IMR-90 (cell line): ENCODE measurements around the gene LYZL2. TPM values are rescaled to one million over a fixed set of nuclear protein-coding genes. Genes with fewer than 3 reads are reported as not detected.
"Not testable (repeated sequence)": the region's sequence is repeated elsewhere in the genome, so short reads cannot be mapped to it uniquely, and the experiment has no call there.

Experiments used
- ATAC-seq: fragments of 200-7000 bp; cut with Tn5 transposase; 2 replicates; pipeline ENCODE4 v1.9.1; 2020; ENCODE audit warnings: low read depth, mild to moderate bottlenecking, moderate library complexity
- BruUV-seq: library from RNA; stranded (reverse); fragments of 400-500 nt; replicated peaks from 2 replicates; lab custom pipeline; 2021; lab: Mats Ljungman, UMichigan
- CTCF ChIA-PET: fragments of 300-600 bp; formaldehyde crosslinking; extraction: SDS; loops from one replicate; lab custom pipeline; 2021; ENCODE audit warnings: antibody characterized with exemption; lab: Yijun Ruan, JAX
- POLR2A ChIA-PET: fragments of 300-600 bp; sonication (Branson Sonifier 250); formaldehyde crosslinking; loops from one replicate; lab custom pipeline; 2022; ENCODE audit warnings: antibody characterized with exemption; ENCODE audit not compliant: unreplicated experiment; lab: Charles Lee
- DNase-seq: peaks from one replicate; pipeline ENCODE4 v3.0.0; 2013
- H2AFZ ChIP-seq: replicated peaks from 2 replicates; pipeline ENCODE3; 2013; ENCODE audit warnings: low read length, mild to moderate bottlenecking; ENCODE audit not compliant: poor library complexity
- H2AK5ac ChIP-seq: 2 replicates; pipeline ENCODE4 v1.6.1; 2013; ENCODE audit warnings: low read depth, low read length, inconsistent platforms
- H2AK9ac ChIP-seq: replicated peaks from 2 replicates; pipeline ENCODE3; 2013; ENCODE audit warnings: mild to moderate bottlenecking, low read depth, low read length, moderate library complexity; ENCODE audit not compliant: poor library complexity
- H2BK120ac ChIP-seq: 2 replicates; pipeline ENCODE4 v1.6.1; 2013; ENCODE audit warnings: low read depth, low read length, inconsistent platforms
- H2BK15ac ChIP-seq: 3 replicates; pipeline ENCODE4 v1.6.1; 2013; ENCODE audit warnings: low read depth, low read length, inconsistent platforms
- H2BK20ac ChIP-seq: 2 replicates; pipeline ENCODE4 v1.6.1; 2013; ENCODE audit warnings: low read depth, mild to moderate bottlenecking, inconsistent platforms, low read length, moderate library complexity
- H2BK5ac ChIP-seq: 2 replicates; pipeline ENCODE4 v1.6.1; 2013; ENCODE audit warnings: mild to moderate bottlenecking, low read depth, low read length, inconsistent platforms; ENCODE audit not compliant: poor library complexity, severe bottlenecking
- H3K14ac ChIP-seq: replicated peaks from 2 replicates; pipeline ENCODE4 v1.6.1; 2013; ENCODE audit warnings: low read depth, low read length, inconsistent platforms
- H3K18ac ChIP-seq: 2 replicates; pipeline ENCODE4 v1.6.1; 2013; ENCODE audit warnings: low read depth, low read length, control low read depth
- H3K23ac ChIP-seq: 2 replicates; pipeline ENCODE4 v1.6.1; 2013; ENCODE audit warnings: low read depth, low read length, inconsistent platforms
- H3K27ac ChIP-seq: 2 replicates; pipeline ENCODE4 v1.5.1; 2013; ENCODE audit warnings: mild to moderate bottlenecking, control low read depth, low read length; ENCODE audit not compliant: insufficient read depth
- H3K27me3 ChIP-seq: 2 replicates; pipeline ENCODE4 v1.6.1; 2013; ENCODE audit warnings: low read length; ENCODE audit not compliant: control insufficient read depth, insufficient read depth
- H3K36me3 ChIP-seq: 2 replicates; pipeline ENCODE4 v1.6.1; 2013; ENCODE audit warnings: low read length, mixed read lengths; ENCODE audit not compliant: control insufficient read depth, insufficient read depth
- H3K4ac ChIP-seq: 2 replicates; pipeline ENCODE4 v1.6.1; 2013; ENCODE audit warnings: low read depth, low read length, inconsistent platforms
- H3K4me1 ChIP-seq: 2 replicates; pipeline ENCODE4 v1.6.1; 2013; ENCODE audit warnings: low read length, mixed read lengths; ENCODE audit not compliant: control insufficient read depth, insufficient read depth
- H3K4me2 ChIP-seq: 2 replicates; pipeline ENCODE4 v1.6.1; 2013; ENCODE audit warnings: low read depth, mild to moderate bottlenecking, control low read depth, low read length, moderate library complexity
- H3K4me3 ChIP-seq: 2 replicates; pipeline ENCODE4 v1.5.1; 2013; ENCODE audit warnings: low read depth, mild to moderate bottlenecking, control low read depth, low read length, moderate library complexity; ENCODE audit not compliant: insufficient read depth
- H3K56ac ChIP-seq: 2 replicates; pipeline ENCODE4 v1.6.1; 2013; ENCODE audit warnings: low read length, inconsistent platforms; ENCODE audit not compliant: insufficient read depth; ENCODE audit errors: extremely low read depth
- H3K79me1 ChIP-seq, 2 experiments: 2 replicates each; pipeline ENCODE4 v1.6.1; 2013; ENCODE audit warnings: low read length in 2 of 2, inconsistent platforms in 1 of 2, low read depth in 1 of 2
- H3K9ac ChIP-seq: 2 replicates; pipeline ENCODE4 v1.6.1; 2013; ENCODE audit warnings: low read depth, low read length, control low read depth
- H3K9me1 ChIP-seq: 2 replicates; pipeline ENCODE4 v1.6.1; 2013; ENCODE audit warnings: low read length, inconsistent platforms; ENCODE audit not compliant: insufficient read depth
- H3K9me3 ChIP-seq: 2 replicates; pipeline ENCODE4 v1.6.1; 2013; ENCODE audit warnings: low read length; ENCODE audit not compliant: control insufficient read depth, insufficient read depth
- H4K20me1 ChIP-seq: 2 replicates; pipeline ENCODE4 v1.6.1; 2013; ENCODE audit warnings: low read length, inconsistent platforms; ENCODE audit not compliant: insufficient read depth
- H4K5ac ChIP-seq: 2 replicates; pipeline ENCODE4 v1.6.1; 2013; ENCODE audit warnings: mild to moderate bottlenecking, low read depth, low read length, control low read depth
- H4K8ac ChIP-seq, 2 experiments: 2 replicates each; pipeline ENCODE4 v1.6.1; 2013; ENCODE audit warnings: low read depth in 2 of 2, low read length in 2 of 2, control low read depth in 1 of 2, inconsistent platforms in 1 of 2
- H4K91ac ChIP-seq: 2 replicates; pipeline ENCODE4 v1.6.1; 2013; ENCODE audit warnings: low read depth, low read length, inconsistent platforms; ENCODE audit not compliant: insufficient read depth
- WGBS, 2 experiments: methylation state at CpG; one replicate each; pipeline versions ENCODE4 v1.1.5 to v1.1.7; 2013; ENCODE audit warnings: missing lambda C conversion rate in 2 of 2; ENCODE audit not compliant: insufficient read length in 1 of 2; ENCODE audit errors: extremely low coverage in 2 of 2; 5-methylcytosine and 5-hydroxymethylcytosine counted together
- dilution Hi-C: fragments of 300-500 bp; cut with HindIII; formaldehyde crosslinking; loops from one replicate; pipeline ENCODE4 v1.14.3; 2018; ENCODE audit warnings: low sequenced_read_pairs; ENCODE audit not compliant: unreplicated experiment
- in situ Hi-C: fragments of 300-500 bp; cut with MboI; formaldehyde crosslinking; loops from 3 replicates; pipeline ENCODE4 v1.14.3; 2019; ENCODE audit warnings: low sequenced_read_pairs, inconsistent platforms, mixed read lengths
- intact Hi-C: fragments of 100-400 bp; cut with micrococcal nuclease; formaldehyde crosslinking; loops from 2 replicates; pipeline ENCODE4 v1.10.0; 2022
- polyA plus RNA-seq, 3 experiments: library from polyadenylated mRNA; depleted of rRNA; stranded (reverse); fragments of >200 nt; gene quantifications; 2 replicates each; pipeline ENCODE4 v1.2.3, GENCODE V29; 2012; ENCODE audit warnings: low replicate concordance in 1 of 3
- total RNA-seq: library from RNA; depleted of rRNA; stranded (reverse); fragments of >200 nt; gene quantifications from 2 replicates; pipeline ENCODE4 v1.2.3, GENCODE V29; 2012

LYZL2 gene
- total and polyA plus RNA-seq, 2 of the 4 experiments (the other 2 are of a cell fraction) = not detected

GRCh38 chr10:30644408-30644861, 14.9 kb upstream of the LYZL2 start:
- H4K91ac ChIP-seq, H3K9me3 ChIP-seq, H2BK15ac ChIP-seq, H3K79me1 ChIP-seq, H3K23ac ChIP-seq, intact Hi-C loops, H3K18ac ChIP-seq, H3K4me2 ChIP-seq, H4K20me1 ChIP-seq, BruUV-seq, CTCF ChIA-PET, in situ Hi-C loops, DNase-seq, H4K8ac ChIP-seq, H3K56ac ChIP-seq, H3K36me3 ChIP-seq, H3K27me3 ChIP-seq, dilution Hi-C loops, H4K5ac ChIP-seq, POLR2A ChIA-PET, H3K27ac ChIP-seq, H3K4me1 ChIP-seq, H3K4me3 ChIP-seq, H2BK120ac ChIP-seq, H3K9ac ChIP-seq, H3K9me1 ChIP-seq, H2BK5ac ChIP-seq, H2AK9ac ChIP-seq: not testable (repeated sequence)
- peak; percentile 30; the same call in 1 of the 2 replicates for ATAC-seq
- Histone ChIP-seq H2AK5ac (peak overlapping the region; percentile 15; the same call in 1 of the 2 replicates), H3K4ac (0 out of 2 replicates have a peak overlapping the region, but pooled peaks have one; percentile 32), H2BK20ac (peak overlapping the region; percentile 50; the same call in 1 of the 2 replicates), H2AFZ (peak overlapping the region; percentile 70), H3K14ac (0 out of 2 replicates have a peak overlapping the region, but pooled peaks have one; percentile 58)
- WGBS, 2 experiments = no CpG with 5 or more reads among the region's 5 CpGs

- H4K8ac ChIP-seq, DNase-seq, H3K79me1 ChIP-seq, intact Hi-C loops, H3K4me1 ChIP-seq, H3K14ac ChIP-seq, H3K27me3 ChIP-seq, POLR2A ChIA-PET, H3K4ac ChIP-seq, H2BK5ac ChIP-seq, H2BK20ac ChIP-seq, H3K4me2 ChIP-seq, H3K27ac ChIP-seq, H3K36me3 ChIP-seq, H2BK120ac ChIP-seq, H2AK9ac ChIP-seq, H3K18ac ChIP-seq, H3K4me3 ChIP-seq, H2AK5ac ChIP-seq, CTCF ChIA-PET, H2AFZ ChIP-seq, BruUV-seq, H3K9me3 ChIP-seq, H4K91ac ChIP-seq, H3K23ac ChIP-seq, H3K56ac ChIP-seq, dilution Hi-C loops, H2BK15ac ChIP-seq, in situ Hi-C loops, H4K20me1 ChIP-seq, H3K9me1 ChIP-seq, ATAC-seq, H3K9ac ChIP-seq, H4K5ac ChIP-seq: not testable (repeated sequence)
- 67% methylated on average over 2 of the region's 12 CpGs; no CpG with 5 or more reads in 1 of the 2 experiments for WGBS, 2 experiments
Observed at GRCh38 chr10:30643557-30644199, 14.1 kb upstream of the LYZL2 start.
